GM18499 (cell line): ENCODE data around the gene UVRAG.
"Not testable (repeated sequence)": the region's sequence is repeated elsewhere in the genome, so short reads cannot be mapped to it uniquely, and the experiment has no call there.

ENCODE experiments used
- ATAC-seq: cut with Tn5 transposase; IDR thresholded peaks from one replicate; pipeline ENCODE4 v1.9.1; 2021; ENCODE audit warnings: moderate number of reproducible peaks; ENCODE audit not compliant: insufficient read depth, unreplicated experiment

The UVRAG gene

DNA sequence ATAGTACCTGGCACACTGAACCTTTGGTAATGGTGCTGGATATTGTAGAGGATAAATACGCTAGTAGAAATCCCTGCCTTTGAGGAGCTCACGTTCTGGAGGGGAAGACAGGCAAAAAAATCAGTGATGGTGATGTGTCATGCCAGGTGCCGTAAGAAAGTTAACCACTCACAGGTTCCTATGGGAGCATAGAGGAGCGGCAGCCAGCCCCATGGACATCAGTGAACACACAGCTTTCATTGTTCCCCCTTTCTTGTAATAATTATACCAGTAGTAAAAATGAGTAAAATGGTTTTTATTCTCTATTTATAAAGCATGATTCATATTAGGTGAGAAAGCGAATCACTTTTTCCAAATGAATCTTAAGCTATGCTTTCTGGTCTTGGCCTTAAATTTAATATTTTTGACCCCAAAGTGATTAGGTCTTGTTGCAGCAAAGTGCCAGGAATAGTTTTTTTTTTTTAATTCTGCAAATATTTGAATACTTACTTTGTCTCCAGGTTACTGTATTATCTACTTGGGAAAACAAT is 57.9 kb downstream of the UVRAG start:
- ATAC-seq: peak; percentile 14

DNA sequence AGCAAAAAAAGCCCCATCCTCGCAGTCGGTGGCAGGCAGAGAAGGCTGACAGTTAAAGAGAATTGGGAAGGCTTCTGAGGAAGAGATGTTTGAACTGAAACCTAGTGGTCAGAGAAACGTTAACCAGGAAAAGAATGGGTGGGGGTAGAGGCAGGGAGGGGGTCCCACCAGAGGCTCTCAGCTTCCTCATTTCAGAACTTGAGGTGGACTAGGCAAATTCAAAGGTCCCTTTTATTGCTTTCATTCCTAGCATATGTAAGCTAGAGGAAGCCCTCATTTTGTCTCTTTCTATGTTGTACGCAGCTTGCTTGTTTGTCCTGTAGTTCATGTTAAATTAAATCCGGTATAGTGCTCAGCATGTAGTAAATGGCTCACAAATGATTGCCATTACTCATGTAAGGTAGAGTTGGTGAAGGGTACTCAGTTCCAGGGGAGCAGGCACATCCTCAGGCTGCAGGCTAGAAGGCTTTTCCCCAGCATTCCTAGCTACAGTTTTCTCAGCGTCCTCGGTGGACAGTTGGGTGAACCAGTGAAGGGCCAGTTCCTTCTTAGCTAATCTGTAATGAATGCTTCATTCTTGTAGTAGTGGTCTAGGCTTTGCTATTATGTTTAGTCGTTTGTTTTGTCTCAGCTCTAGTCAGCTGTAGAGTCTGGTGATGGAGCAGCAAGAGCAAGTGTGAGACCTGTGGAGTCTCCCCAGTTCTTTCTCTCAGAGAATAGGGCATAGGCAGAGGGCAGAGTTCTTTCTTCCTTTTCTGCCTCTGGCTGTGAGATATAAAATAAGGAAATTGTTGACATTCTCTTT is 58.6 kb downstream of the UVRAG start:
- peak; percentile 51 for ATAC-seq

DNA sequence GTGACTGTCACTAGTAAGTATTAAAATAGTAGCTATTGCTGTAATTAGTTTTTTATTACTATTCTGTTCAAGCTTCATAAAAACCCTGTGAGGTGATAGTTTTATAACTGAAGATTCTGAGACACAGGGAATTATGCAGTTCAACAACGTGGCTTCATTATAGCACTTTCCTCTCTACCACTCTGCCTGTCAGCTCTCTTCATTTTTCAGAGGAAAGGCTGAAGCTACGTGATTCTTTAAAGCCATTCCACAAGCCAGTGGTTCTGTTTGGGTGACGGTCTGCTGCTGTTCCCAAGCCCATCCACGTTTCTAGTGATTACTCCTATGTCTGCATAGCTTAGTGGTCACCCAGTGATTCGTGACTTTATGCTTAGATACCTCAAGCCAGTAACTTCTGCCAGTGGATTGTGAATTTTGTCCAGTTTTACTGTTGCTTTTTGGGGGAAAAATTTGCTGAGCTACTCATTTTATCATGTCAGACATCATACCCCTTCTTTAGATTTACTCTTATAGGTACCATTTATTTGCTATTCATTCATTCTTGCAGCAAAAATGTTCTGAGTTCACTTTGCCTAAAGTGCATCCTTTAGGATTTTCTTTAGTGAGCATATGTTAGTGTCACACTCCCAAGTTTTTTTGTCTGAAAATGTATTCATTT is 59.8 kb downstream of the UVRAG start:
- no peak for ATAC-seq

DNA sequence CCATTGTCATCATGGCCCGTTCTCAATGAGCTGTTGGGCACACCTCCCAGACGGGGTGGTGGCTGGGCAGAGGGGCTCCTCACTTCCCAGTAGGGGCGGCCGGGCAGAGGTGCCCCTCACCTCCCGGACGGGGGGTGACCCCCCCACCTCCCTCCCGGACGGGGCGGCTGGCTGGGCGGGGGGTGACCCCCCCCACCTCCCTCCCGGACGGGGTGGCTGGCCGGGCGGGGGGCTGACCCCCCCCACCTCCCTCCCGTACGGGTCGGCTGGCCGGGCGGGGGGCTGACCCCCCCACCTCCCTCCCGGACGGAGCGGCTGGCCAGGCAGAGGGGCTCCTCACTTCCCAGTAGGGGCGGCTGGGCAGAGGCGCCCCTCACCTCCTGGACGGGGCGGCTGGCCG is 62.3 kb downstream of the UVRAG start:
- not testable (repeated sequence) for ATAC-seq

DNA sequence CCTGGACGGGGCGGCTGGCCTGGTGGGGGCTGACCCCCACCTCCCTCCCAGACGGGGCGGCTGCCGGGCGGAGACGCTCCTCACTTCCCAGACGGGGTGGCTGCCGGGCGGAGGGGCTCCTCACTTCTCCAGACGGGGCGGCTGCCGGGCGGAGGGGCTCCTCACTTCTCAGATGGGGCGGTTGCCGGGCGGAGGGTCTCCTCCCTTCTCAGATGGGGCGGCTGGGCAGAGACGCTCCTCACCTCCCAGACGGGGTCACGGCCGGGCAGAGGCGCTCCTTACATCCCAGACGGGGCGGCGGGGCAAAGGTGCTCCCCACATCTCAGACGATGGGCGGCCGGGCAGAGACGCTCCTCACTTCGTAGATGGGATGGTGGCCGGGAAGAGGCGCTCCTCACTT is 62.9 kb downstream of the UVRAG start:
- ATAC-seq: not testable (repeated sequence)

DNA sequence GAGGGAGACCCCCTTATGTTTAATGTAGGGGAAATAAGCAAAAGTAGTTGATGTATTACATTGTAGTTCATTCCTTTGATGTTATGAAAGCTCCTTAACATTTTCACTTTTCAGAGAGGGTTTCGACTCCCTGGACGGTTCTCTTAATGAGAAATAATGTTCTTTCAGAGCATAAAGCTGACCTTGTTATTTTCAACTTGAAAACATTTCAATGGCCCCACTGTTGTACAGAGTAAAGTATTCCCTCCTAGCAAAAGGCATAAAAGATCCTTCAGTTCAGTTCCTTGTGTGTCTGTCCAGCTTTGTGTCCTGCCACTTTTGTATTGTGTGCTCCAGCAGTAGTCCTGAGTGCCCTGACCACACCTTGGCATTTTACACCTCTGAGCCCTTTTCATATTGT is 63.9 kb downstream of the UVRAG start:
- no peak for ATAC-seq

DNA sequence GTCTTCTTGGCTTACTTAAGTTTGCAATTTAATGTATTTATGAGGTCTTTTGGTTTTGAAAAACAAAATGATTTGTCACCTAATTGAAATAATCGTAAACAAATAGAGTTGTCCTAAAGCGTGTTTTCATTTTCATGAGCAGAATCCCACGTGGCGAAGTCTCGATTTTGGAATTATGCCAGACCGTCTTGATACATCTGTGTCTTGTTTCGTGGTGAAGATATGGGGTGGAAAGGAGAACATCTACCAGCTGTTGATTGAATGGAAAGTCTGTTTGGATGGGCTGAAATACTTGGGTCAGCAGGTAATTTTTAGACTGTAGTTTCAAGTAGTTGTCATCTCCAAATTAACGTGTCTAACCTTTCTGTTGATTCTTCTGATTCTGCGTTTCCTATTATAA is 64.7 kb downstream of the UVRAG start:
- ATAC-seq: no peak

DNA sequence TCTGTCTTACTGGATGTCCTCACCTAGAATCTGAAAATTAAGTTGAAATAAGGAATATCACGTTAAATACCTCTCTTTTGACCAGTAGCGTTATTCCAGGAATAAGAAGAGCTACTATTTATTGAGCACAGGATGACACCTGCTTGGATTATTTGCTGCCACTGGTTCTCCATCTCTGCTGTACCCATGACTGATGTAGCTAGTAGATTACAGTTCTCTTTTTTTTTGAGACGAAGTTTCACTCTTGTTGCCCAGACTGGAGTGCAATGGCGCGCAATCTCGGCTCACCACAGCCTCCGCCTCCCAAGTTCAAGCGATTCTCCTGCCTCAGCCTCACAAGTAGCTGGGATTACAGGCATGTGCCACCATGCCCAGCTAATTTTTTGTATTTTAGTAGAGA is 65.3 kb downstream of the UVRAG start:
- not testable (repeated sequence) for ATAC-seq

DNA sequence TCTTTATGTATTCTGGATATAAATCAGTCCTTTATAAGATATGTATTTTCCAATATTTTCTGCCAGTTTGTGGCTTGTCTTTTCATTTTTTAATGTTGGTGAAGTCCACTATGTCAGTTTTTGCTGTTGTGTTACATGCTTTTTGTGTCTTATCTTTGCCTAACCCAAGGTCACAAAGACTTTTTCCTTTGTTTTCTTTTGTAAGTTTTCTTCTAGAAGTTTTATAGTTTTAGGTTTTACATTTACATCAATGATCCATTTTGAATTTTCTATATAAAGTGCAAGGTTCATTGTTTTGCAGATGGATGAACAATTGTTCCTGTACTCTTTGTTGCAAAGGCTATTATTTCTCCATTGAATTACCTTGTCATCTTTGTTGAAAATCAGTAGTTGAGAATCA is 69.3 kb downstream of the UVRAG start:
- ATAC-seq: no peak

DNA sequence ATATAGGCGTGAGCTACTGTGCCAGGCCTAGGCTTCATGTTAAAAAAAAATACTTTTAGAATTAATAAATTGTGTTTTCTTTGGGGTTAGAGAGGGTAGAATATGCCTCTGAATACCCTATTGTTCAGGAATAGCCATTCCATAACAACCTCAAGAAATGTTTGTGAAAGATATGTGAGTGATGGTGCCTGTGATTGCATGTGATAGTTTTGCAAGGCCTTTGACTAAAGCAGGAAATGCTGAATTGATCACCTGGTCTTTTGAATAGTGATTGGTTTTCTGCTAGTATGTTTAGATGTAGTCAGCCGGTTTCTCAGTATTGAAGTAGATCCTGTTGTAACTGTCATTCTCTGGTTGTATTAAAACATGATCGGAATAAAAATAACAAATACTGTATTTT is 73.4 kb downstream of the UVRAG start:
- no peak for ATAC-seq

DNA sequence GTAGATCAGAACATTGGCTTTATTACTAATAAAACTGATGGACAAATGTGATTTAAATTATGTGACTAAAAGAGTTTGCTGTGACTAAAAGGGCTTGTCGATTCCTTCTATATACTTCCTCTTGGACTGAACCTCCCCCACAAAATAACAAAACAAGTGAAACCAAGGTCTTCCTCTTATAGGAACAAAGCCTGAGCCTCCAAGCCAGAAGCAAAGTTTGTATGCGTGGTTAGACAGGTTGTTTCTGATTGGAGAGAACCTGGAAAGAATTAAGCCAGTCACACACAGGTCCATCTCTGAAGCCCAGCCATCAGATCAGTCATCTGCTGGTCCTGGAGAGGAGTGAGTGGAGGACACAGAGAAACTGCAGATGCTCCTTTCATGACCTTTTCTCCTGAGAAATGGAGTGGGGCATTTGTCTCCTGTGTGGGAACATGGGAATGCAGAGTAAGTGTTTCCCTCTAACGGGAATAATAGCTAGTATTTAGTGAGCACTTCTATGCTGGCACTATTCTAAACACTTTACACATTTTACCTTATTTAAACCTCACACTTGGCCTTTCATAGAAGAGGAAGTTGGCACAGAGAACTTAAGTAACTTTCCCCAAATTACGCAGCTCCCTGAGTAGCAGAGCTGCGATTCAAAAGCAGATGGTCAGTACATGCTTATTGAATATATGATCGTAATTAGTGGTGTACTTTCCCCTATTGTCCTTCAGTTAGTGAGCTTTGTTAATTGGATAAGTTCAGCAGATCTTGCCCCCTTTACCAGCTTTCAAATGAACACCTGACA is 77.1 kb downstream of the UVRAG start:
- no peak for ATAC-seq

DNA sequence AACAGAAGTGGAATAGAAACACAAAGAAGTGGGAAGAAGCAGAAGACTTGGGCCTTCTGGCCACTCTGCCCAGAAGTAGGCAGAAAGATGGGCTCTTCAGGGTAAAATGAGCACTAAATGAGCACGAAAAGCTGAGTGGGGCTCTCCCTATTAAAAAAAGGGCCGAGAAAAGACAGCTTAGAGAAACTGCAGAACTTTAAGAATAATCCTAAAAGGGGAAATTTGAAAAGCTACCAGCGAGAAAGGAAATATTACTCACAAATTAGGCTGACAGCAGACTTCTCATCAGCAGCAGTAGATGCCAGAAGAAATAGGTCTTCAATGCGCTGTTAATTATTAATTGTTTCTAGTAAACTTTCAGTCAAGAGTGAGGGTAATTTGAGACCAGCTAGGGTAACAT is 78.2 kb downstream of the UVRAG start:
- ATAC-seq: no peak

DNA sequence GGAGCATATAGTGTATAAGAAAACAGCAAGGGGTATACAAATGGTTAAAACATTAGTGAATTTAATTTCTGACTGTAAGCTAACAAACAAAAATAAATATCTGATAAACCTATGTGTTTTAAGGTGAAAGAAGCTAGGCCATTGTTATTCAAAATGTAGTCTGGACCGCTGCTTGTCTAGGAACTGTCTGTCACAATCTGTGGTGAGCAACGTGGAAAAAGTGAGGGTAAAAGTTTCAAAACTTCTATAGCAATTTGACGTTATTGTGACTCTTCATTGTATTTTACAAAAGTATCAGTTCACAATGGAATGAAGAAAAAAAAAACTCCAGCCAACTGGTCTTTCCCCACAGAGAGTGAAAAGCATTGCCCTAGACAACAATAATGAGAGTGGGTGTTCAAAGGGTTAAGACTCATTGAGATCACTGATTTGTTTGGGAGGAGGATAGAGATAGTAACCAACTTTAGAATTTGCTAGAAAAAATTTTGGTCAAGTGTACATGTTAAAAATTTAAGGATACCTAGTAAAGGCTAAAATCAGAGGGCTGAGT is 79.1 kb downstream of the UVRAG start:
- no peak for ATAC-seq

DNA sequence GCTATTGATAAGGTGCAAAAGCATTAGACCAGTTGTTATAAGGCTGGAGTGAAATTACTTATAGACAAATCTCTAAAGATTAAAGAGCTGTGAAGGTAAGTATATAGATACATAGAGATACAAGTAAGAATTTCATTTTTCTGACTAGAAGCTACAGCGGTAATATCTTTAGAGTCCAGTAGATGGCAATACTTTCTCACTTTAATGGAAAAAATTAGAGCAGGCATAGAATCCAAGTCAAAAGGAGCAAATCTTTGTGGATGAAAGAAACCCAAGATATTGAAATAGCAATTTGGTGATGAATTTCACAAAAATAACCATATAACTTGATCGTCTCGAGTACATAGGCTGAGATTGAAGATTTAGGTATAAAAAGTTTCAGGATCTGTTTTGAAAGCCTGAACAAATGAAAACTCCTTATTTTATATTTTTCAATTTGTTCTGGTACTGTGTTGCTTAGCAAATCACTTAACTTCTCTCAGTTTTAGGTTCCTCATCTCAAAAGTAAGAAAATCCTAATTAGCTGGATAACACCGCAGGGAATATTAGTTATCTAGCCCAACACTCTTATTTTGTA is 81.9 kb downstream of the UVRAG start:
- ATAC-seq: no peak

DNA sequence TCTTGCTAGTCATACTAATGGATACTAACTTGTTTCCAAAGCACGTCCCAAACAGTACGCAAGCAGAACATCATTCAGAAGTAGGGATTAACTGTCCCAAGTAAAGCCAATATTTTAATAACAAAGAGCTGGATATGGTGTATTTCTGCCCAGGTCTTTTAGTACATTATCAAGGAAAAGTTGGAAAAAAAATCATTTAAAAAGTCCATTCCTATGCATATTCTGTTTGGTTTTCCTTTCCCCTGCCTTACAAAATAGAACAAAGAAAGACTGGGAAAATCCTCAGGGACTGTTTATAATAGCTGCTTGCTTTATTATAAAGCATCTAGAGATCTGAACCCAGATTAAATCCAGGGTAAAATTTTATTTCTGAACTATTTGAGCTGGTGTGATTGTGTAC is 83.9 kb downstream of the UVRAG start:
- no peak for ATAC-seq

DNA sequence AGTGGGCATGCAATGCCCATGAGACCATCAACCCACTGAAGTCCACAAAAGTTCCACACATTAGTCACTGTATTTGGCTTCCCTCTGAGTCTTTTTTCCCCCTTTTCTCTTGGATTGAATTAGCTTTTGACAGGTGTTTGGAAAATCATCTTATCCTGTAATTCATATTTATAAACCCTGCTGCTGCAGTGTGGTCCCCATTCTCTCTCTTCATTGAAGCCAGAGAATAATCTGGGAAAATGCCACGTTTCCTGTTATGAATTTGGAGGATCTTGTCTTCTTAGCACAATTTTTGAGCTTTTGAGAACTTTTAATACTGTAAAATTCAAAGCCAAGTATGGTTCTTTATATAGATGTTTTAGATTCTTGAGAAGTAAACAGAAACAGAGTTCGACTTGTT is 84.8 kb downstream of the UVRAG start:
- no peak for ATAC-seq

DNA sequence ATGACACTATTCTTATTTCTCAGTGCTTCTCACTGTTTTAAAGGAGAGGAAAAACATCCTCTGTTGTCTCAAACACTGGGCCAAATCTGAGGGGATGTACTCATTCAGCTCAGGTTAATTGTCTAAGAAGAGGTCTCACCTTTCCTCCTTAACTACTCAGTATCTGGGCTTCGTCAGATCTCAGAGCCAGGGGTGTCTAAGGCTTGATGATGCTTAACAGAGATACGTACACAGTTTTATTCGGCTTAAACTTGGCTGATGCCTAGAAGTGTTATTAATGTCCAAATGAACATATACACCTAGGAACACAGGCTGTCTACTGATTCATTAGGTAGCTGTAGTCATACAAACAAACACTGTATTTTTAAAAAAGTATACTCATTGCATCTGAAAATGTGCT is 85.8 kb downstream of the UVRAG start:
- ATAC-seq: no peak

DNA sequence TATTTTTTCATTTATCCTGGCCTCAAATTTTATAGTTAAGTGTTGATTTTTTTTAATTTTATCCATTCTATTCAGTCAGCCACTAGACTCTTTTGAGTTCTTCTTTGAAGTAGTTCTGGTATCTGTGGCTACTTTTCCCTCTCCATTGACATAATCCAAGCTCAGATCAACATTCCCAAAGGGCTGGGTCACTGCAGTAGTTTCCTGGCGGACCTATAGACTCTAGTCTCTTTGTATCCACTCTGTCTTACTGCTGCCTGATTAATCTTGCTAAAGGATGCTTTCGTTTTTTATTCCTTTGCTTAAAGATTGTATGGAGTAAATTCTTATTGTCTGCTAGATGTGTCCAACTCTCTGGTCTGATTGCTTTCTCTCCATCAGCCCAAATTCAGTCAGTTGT is 87.6 kb downstream of the UVRAG start:
- ATAC-seq: no peak

DNA sequence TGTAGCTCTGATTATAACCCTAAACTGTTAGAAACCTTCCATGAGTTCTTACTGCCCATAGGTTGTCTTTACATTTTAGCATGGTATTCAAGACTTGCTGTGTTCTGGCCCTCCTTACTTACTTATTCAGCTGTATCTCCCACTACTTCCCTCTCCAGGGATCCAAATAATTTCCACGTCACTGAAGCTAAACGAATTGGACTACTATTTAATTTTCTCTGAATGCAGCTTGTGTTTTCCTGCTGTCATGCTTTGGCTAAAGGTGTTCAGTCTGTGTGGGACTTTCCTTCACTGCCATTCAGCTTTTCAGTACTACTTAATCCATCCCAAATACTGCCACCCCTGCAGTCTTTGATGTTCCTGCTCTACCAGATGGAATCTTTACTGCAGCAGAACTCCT is 88.3 kb downstream of the UVRAG start:
- no peak for ATAC-seq

DNA sequence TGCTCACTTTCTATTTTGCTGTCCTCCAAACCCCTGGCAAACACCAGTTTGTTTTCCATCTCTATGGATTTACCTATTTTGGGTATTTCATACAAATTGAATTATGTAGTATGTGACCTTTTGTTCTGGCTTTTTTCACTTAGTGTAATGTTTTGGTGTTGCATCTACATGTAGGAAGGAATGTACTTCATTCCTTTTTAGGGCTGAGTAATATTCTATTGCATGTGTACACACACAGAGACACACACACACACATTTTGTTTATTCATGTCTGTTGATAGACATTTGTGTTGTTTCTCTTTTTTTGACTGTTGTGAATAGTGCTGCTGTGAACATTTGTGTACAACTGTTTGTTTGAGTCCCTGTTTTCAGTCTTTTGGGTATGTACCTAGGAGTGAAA is 90.4 kb downstream of the UVRAG start:
- ATAC-seq: no peak
